HG02938 (cell line): ENCODE measurements around the gene FAM9C.
"Not testable (repeated sequence)": the region's sequence is repeated elsewhere in the genome, so short reads cannot be mapped to it uniquely, and the experiment has no call there.

Source experiments
- ATAC-seq: cut with Tn5 transposase; IDR thresholded peaks from one replicate; pipeline ENCODE4 v1.9.1; 2021; ENCODE audit warnings: mild to moderate bottlenecking, moderate library complexity; ENCODE audit not compliant: unreplicated experiment

The FAM9C gene

GRCh38 chrX:13076176-13076961, 31.9 kb upstream of the FAM9C start:
- peak; percentile 76 for ATAC-seq

- ATAC-seq, result peak; percentile 75
Measured at GRCh38 chrX:13074297-13075262, 30.2 kb upstream of the FAM9C start.

- no peak for ATAC-seq
Measured at GRCh38 chrX:13069771-13070416, 25.5 kb upstream of the FAM9C start.

GRCh38 chrX:13068651-13069050, 24.2 kb upstream of the FAM9C start:
- ATAC-seq, result no peak

- no peak for ATAC-seq
Measured at GRCh38 chrX:13067773-13068172, 23.4 kb upstream of the FAM9C start.

GRCh38 chrX:13066391-13066790, 22.0 kb upstream of the FAM9C start:
- no peak for ATAC-seq

GRCh38 chrX:13064599-13065143, 20.3 kb upstream of the FAM9C start:
- ATAC-seq, result no peak

- ATAC-seq, result not testable (repeated sequence)
Measured at GRCh38 chrX:13063124-13063523, 18.7 kb upstream of the FAM9C start.

GRCh38 chrX:13062331-13062730, 17.9 kb upstream of the FAM9C start:
- ATAC-seq, result not testable (repeated sequence)

GRCh38 chrX:13061215-13061708, 16.8 kb upstream of the FAM9C start:
- not testable (repeated sequence) for ATAC-seq

- no peak for ATAC-seq
Measured at GRCh38 chrX:13059637-13060499, 15.4 kb upstream of the FAM9C start.

- peak; percentile 54 for ATAC-seq
Measured at GRCh38 chrX:13055486-13055885, 11.1 kb upstream of the FAM9C start.

GRCh38 chrX:13053171-13053570, 8.8 kb upstream of the FAM9C start:
- no peak for ATAC-seq

GRCh38 chrX:13051529-13052172, 7.2 kb upstream of the FAM9C start:
- ATAC-seq, result peak; percentile 72

- ATAC-seq, result no peak
Measured at GRCh38 chrX:13051167-13051528, 6.7 kb upstream of the FAM9C start.

- ATAC-seq, result no peak
Measured at GRCh38 chrX:13050151-13050550, 5.7 kb upstream of the FAM9C start.

GRCh38 chrX:13048280-13048679, 3.9 kb upstream of the FAM9C start:
- no peak for ATAC-seq

- no peak for ATAC-seq
Measured at GRCh38 chrX:13047759-13048158, 3.3 kb upstream of the FAM9C start.

GRCh38 chrX:13046141-13046855, 1.9 kb upstream of the FAM9C start:
- ATAC-seq, result no peak
